ENCODE measurements around the gene MTM1.

DNA sequence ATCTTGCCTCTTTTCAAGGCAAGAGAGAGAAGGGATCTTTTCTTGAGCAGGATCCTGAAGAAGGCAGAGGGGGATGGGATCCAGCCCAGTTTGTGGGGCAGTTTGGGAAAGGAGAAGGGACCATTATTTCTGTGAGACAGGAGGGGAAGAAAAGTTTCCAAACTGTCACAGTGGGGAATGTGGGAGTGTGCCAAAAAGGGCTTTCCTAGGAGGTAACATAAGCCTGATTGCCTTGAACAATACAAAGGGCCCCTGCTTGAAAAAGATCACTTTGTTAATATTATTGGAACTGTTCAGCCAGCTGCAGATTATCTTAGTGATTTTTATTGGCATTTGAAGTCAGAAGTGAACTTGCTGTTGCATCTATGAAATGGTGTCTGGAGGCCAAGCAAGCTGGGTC is 55.2 kb downstream of the MTM1 start:
- TF ChIP-seq, protein P1, sequence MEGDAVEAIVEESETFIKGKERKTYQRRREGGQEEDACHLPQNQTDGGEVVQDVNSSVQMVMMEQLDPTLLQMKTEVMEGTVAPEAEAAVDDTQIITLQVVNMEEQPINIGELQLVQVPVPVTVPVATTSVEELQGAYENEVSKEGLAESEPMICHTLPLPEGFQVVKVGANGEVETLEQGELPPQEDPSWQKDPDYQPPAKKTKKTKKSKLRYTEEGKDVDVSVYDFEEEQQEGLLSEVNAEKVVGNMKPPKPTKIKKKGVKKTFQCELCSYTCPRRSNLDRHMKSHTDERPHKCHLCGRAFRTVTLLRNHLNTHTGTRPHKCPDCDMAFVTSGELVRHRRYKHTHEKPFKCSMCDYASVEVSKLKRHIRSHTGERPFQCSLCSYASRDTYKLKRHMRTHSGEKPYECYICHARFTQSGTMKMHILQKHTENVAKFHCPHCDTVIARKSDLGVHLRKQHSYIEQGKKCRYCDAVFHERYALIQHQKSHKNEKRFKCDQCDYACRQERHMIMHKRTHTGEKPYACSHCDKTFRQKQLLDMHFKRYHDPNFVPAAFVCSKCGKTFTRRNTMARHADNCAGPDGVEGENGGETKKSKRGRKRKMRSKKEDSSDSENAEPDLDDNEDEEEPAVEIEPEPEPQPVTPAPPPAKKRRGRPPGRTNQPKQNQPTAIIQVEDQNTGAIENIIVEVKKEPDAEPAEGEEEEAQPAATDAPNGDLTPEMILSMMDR (IDR thresholded peaks at IDR 0.05), result no peak
- no peak for TF ChIP-seq POLR2A (IDR thresholded peaks at IDR 0.05)

Measured in uterus (tissue), 2 donors.